Type B pancreatic cell (in vitro differentiated cells): ENCODE results near the gene NFKBIB. TPM values are rescaled to one million over a fixed set of nuclear protein-coding genes. Genes with fewer than 3 reads are reported as not detected.
"Not testable (repeated sequence)": the region's sequence is repeated elsewhere in the genome, so short reads cannot be mapped to it uniquely, and the experiment has no call there.

Source experiments
- DNase-seq: peaks from one replicate; pipeline ENCODE4 v3.0.0; 2021; ENCODE audit warnings: mixed read lengths; ENCODE audit not compliant: unreplicated experiment; ENCODE audit errors: extremely low spot score
- H3K27ac Mint-ChIP-seq: 2 replicates; pipeline ENCODE4 v1.8.0; 2021; ENCODE audit warnings: mild to moderate bottlenecking, mixed read lengths
- H3K27me3 Mint-ChIP-seq: 2 replicates; pipeline ENCODE4 v1.8.0; 2021; ENCODE audit warnings: mixed read lengths
- H3K36me3 Mint-ChIP-seq: 2 replicates; pipeline ENCODE4 v1.8.0; 2021; ENCODE audit warnings: mixed read lengths
- H3K4me1 Mint-ChIP-seq: one replicate; pipeline ENCODE4 v1.8.0; 2021; ENCODE audit warnings: mixed read lengths; ENCODE audit not compliant: unreplicated experiment
- H3K4me3 Mint-ChIP-seq: 2 replicates; pipeline ENCODE4 v1.8.0; 2021; ENCODE audit warnings: mild to moderate bottlenecking, mixed read lengths
- H3K9me3 Mint-ChIP-seq: 2 replicates; pipeline ENCODE4 v1.8.0; 2021; ENCODE audit warnings: mixed read lengths
- CTCF ChIP-seq: fragments of 200-600 bp; sonication (generic); conservative IDR thresholded peaks from 2 replicates; pipeline ENCODE4 v1.5.0; 2021; ENCODE audit warnings: antibody characterized with exemption, mild to moderate bottlenecking
- total RNA-seq: library from RNA; stranded (reverse); gene quantifications from 2 replicates; pipeline ENCODE4 v1.2.1, GENCODE V29; 2021; ENCODE audit warnings: low replicate concordance

The NFKBIB gene
- total RNA-seq, 1 donor from 2014 or later = 13.7 TPM

- Mint-ChIP-seq H3K36me3 (peaks cover 28% of the 10 kb centered on the region), H3K4me3 (peak overlapping the region; percentile 62), H3K27ac (peak overlapping the region; percentile 21), H3K4me1 (peaks cover 18% of the 10 kb centered on the region), H3K9me3 (peaks cover 5% of the 10 kb centered on the region), H3K27me3 (no peaks in the 10 kb centered on the region)
- no peak for DNase-seq
- TF ChIP-seq CTCF = peak; percentile 62
Measured at GRCh38 chr19:38932425-38933179, 32.8 kb downstream of the NFKBIB start.

- Mint-ChIP-seq H3K36me3 (peaks cover 28% of the 10 kb centered on the region), H3K4me3 (peak overlapping the region; percentile 20), H3K27ac (no peak overlapping the region), H3K27me3 (no peaks in the 10 kb centered on the region), H3K4me1 (peaks cover 18% of the 10 kb centered on the region), H3K9me3 (peaks cover 5% of the 10 kb centered on the region)
- DNase-seq = no peak
- no peak for TF ChIP-seq CTCF
Measured at GRCh38 chr19:38933544-38933943, 33.8 kb downstream of the NFKBIB start.

- H3K27me3 Mint-ChIP-seq = no peaks in the 10 kb centered on the region
- no peak overlapping the region for H3K4me3 Mint-ChIP-seq
- peaks cover 16% of the 10 kb centered on the region for H3K36me3 Mint-ChIP-seq
- no peak for DNase-seq
- no peak for TF ChIP-seq CTCF
- no peaks in the 10 kb centered on the region for H3K9me3 Mint-ChIP-seq
- H3K27ac Mint-ChIP-seq = no peak overlapping the region
- peaks cover 9% of the 10 kb centered on the region for H3K4me1 Mint-ChIP-seq
Measured at GRCh38 chr19:38939957-38940356, 40.2 kb downstream of the NFKBIB start.

GRCh38 chr19:38941466-38941865 is 41.7 kb downstream of the NFKBIB start:
- H3K27ac Mint-ChIP-seq, H3K9me3 Mint-ChIP-seq, DNase-seq, H3K27me3 Mint-ChIP-seq, H3K4me3 Mint-ChIP-seq, H3K4me1 Mint-ChIP-seq, H3K36me3 Mint-ChIP-seq: not testable (repeated sequence)

- no peak for TF ChIP-seq CTCF
- no peak for DNase-seq
- H3K36me3 Mint-ChIP-seq = peaks cover 9% of the 10 kb centered on the region
- H3K27ac Mint-ChIP-seq = no peak overlapping the region
- H3K27me3 Mint-ChIP-seq = no peaks in the 10 kb centered on the region
- H3K4me3 Mint-ChIP-seq = no peak overlapping the region
- H3K4me1 Mint-ChIP-seq = peaks cover 9% of the 10 kb centered on the region
- H3K9me3 Mint-ChIP-seq = no peaks in the 10 kb centered on the region
Measured at GRCh38 chr19:38941979-38942378, 42.2 kb downstream of the NFKBIB start.

GRCh38 chr19:38942471-38943181 is 42.9 kb downstream of the NFKBIB start:
- Mint-ChIP-seq H3K9me3 (no peaks in the 10 kb centered on the region), H3K27me3 (no peaks in the 10 kb centered on the region), H3K27ac (no peak overlapping the region), H3K36me3 (peaks cover 9% of the 10 kb centered on the region), H3K4me3 (no peak overlapping the region), H3K4me1 (peaks cover 9% of the 10 kb centered on the region)
- TF ChIP-seq CTCF = no peak
- DNase-seq = no peak
